ENCODE results near the gene TLE1. TPM values are rescaled to one million over a fixed set of nuclear protein-coding genes. Genes with fewer than 3 reads are reported as not detected.

TLE1 gene
- total and polyA plus RNA-seq, 9 of the 15 experiments (the other 6 are each of a cell fraction or from before 2014, with no cell fraction given), result 0.11 TPM; not detected in 8

DNA sequence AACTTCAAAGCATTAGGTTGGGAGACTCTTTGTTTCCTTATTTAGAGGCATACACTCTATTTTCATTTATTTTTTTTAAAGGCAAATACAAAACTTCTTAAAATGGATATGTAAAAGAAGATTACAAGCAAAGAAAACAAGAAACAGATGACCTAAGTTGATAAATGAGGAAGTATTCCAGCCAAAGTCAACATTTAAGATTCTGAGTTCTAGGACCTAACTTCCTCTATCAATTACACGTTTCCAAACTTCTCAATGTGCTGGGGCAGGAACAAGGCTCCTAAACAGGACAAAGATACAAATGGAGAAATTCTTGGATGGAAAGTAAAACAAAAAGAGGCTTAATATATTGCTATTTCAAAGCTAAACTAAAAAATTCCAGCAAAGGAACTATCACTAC lies 89.5 kb downstream of the TLE1 start (continued):
- TF ChIP-seq, protein P1, sequence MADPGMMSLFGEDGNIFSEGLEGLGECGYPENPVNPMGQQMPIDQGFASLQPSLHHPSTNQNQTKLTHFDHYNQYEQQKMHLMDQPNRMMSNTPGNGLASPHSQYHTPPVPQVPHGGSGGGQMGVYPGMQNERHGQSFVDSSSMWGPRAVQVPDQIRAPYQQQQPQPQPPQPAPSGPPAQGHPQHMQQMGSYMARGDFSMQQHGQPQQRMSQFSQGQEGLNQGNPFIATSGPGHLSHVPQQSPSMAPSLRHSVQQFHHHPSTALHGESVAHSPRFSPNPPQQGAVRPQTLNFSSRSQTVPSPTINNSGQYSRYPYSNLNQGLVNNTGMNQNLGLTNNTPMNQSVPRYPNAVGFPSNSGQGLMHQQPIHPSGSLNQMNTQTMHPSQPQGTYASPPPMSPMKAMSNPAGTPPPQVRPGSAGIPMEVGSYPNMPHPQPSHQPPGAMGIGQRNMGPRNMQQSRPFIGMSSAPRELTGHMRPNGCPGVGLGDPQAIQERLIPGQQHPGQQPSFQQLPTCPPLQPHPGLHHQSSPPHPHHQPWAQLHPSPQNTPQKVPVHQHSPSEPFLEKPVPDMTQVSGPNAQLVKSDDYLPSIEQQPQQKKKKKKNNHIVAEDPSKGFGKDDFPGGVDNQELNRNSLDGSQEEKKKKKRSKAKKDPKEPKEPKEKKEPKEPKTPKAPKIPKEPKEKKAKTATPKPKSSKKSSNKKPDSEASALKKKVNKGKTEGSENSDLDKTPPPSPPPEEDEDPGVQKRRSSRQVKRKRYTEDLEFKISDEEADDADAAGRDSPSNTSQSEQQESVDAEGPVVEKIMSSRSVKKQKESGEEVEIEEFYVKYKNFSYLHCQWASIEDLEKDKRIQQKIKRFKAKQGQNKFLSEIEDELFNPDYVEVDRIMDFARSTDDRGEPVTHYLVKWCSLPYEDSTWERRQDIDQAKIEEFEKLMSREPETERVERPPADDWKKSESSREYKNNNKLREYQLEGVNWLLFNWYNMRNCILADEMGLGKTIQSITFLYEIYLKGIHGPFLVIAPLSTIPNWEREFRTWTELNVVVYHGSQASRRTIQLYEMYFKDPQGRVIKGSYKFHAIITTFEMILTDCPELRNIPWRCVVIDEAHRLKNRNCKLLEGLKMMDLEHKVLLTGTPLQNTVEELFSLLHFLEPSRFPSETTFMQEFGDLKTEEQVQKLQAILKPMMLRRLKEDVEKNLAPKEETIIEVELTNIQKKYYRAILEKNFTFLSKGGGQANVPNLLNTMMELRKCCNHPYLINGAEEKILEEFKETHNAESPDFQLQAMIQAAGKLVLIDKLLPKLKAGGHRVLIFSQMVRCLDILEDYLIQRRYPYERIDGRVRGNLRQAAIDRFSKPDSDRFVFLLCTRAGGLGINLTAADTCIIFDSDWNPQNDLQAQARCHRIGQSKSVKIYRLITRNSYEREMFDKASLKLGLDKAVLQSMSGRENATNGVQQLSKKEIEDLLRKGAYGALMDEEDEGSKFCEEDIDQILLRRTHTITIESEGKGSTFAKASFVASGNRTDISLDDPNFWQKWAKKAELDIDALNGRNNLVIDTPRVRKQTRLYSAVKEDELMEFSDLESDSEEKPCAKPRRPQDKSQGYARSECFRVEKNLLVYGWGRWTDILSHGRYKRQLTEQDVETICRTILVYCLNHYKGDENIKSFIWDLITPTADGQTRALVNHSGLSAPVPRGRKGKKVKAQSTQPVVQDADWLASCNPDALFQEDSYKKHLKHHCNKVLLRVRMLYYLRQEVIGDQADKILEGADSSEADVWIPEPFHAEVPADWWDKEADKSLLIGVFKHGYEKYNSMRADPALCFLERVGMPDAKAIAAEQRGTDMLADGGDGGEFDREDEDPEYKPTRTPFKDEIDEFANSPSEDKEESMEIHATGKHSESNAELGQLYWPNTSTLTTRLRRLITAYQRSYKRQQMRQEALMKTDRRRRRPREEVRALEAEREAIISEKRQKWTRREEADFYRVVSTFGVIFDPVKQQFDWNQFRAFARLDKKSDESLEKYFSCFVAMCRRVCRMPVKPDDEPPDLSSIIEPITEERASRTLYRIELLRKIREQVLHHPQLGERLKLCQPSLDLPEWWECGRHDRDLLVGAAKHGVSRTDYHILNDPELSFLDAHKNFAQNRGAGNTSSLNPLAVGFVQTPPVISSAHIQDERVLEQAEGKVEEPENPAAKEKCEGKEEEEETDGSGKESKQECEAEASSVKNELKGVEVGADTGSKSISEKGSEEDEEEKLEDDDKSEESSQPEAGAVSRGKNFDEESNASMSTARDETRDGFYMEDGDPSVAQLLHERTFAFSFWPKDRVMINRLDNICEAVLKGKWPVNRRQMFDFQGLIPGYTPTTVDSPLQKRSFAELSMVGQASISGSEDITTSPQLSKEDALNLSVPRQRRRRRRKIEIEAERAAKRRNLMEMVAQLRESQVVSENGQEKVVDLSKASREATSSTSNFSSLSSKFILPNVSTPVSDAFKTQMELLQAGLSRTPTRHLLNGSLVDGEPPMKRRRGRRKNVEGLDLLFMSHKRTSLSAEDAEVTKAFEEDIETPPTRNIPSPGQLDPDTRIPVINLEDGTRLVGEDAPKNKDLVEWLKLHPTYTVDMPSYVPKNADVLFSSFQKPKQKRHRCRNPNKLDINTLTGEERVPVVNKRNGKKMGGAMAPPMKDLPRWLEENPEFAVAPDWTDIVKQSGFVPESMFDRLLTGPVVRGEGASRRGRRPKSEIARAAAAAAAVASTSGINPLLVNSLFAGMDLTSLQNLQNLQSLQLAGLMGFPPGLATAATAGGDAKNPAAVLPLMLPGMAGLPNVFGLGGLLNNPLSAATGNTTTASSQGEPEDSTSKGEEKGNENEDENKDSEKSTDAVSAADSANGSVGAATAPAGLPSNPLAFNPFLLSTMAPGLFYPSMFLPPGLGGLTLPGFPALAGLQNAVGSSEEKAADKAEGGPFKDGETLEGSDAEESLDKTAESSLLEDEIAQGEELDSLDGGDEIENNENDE (IDR thresholded peaks at IDR 0.05; ENCODE audit: low read depth, low read length), result no peak
- no peak for TF ChIP-seq GTF2E2 (tag; IDR thresholded peaks at IDR 0.05)
- no peak for TF ChIP-seq GATA2 (CRISPR knock-in tag; IDR thresholded peaks at IDR 0.05)
